ENCODE results near the gene VAV2. TPM values are rescaled to one million over a fixed set of nuclear protein-coding genes. Genes with fewer than 3 reads are reported as not detected.

The VAV2 gene
- total RNA-seq, 1 donor from 2014 or later = 8.3 TPM

GRCh38 chr9:133788819-133789717, 203.1 kb downstream of the VAV2 start:
- H3K36me3 ChIP-seq = peaks cover 0 to 3% of the 10 kb centered on the region in 2 donors
- TF ChIP-seq POLR2A (IDR thresholded peaks at IDR 0.05) (no peak), POLR2AphosphoS5 (IDR thresholded peaks at IDR 0.05; ENCODE audit: insufficient read depth in 1 of 2, low read depth in 1 of 2) (peak; percentile 28 to 46)
- TF ChIP-seq, protein P1, sequence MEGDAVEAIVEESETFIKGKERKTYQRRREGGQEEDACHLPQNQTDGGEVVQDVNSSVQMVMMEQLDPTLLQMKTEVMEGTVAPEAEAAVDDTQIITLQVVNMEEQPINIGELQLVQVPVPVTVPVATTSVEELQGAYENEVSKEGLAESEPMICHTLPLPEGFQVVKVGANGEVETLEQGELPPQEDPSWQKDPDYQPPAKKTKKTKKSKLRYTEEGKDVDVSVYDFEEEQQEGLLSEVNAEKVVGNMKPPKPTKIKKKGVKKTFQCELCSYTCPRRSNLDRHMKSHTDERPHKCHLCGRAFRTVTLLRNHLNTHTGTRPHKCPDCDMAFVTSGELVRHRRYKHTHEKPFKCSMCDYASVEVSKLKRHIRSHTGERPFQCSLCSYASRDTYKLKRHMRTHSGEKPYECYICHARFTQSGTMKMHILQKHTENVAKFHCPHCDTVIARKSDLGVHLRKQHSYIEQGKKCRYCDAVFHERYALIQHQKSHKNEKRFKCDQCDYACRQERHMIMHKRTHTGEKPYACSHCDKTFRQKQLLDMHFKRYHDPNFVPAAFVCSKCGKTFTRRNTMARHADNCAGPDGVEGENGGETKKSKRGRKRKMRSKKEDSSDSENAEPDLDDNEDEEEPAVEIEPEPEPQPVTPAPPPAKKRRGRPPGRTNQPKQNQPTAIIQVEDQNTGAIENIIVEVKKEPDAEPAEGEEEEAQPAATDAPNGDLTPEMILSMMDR (IDR thresholded peaks at IDR 0.05) = no peak
- peak overlapping the region; percentile 24 for H3K27ac ChIP-seq
- peaks cover 9% of the 10 kb centered on the region for H3K4me1 ChIP-seq
- DNase-seq (ENCODE audit: extremely low spot score in 2 of 2) = no peak
- H3K27me3 ChIP-seq = no peaks in the 10 kb centered on the region
- no peak overlapping the region for H3K4me3 ChIP-seq
- H3K9me3 ChIP-seq = no peaks in the 10 kb centered on the region
- intact Hi-C loops (cut with DNase I) = no loop called here

DNA sequence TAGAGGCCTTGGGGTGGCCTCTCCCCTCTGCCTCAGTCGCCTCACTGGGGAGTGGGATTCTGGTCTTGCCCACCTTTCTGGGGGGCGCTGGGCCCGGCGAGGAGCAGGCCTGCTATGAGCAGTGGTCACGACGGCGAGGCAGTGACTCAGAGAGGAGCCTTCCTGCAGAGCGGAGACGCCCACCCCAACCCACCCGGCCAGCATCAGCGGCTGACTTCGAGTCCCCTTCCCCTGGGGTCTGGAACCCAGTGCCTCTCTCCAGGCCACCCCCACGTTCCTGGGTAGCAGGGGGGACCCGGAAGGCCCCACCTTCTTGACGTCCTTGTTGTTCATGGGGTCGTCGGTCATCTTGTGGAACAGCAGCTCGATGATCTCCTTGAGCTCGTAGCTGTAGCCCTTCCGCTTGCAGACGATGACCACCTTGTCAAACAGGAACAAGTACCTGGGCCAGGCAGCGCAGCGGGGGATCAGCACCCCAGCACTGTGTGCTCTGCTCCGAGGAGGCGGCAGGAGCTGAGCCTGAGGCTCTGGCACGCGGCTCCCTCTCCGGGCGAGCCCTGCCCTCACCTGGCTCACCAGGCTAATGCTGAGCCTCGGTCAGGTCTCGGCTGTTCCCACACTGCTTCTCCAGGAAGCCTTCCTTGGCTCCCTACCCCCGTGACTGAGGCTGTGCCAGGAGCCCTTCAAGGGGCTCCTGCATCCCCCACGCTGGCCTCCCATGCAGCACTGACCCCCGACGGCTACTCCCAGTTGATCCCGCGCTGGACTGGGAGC, 203.9 kb downstream of the VAV2 start:
- H3K27ac ChIP-seq = no peak overlapping the region
- H3K4me3 ChIP-seq = no peak overlapping the region
- H3K36me3 ChIP-seq = peaks cover 0 to 3% of the 10 kb centered on the region in 2 donors
- intact Hi-C loops (cut with DNase I) = no loop called here
- H3K4me1 ChIP-seq = peaks cover 6% of the 10 kb centered on the region
- no peaks in the 10 kb centered on the region for H3K9me3 ChIP-seq
- DNase-seq (ENCODE audit: extremely low spot score in 2 of 2) = no peak
- TF ChIP-seq POLR2A (IDR thresholded peaks at IDR 0.05) (no peak), POLR2AphosphoS5 (IDR thresholded peaks at IDR 0.05; ENCODE audit: insufficient read depth in 1 of 2, low read depth in 1 of 2) (no peak)
- TF ChIP-seq, protein P1 (IDR thresholded peaks at IDR 0.05) = no peak
- no peaks in the 10 kb centered on the region for H3K27me3 ChIP-seq

- no peak overlapping the region for H3K27ac ChIP-seq
- no peak overlapping the region for H3K4me3 ChIP-seq
- H3K9me3 ChIP-seq = no peaks in the 10 kb centered on the region
- intact Hi-C loops (cut with DNase I) = no loop called here
- H3K4me1 ChIP-seq = peaks cover under 1% of the 10 kb centered on the region
- TF ChIP-seq POLR2A (IDR thresholded peaks at IDR 0.05) (no peak), POLR2AphosphoS5 (IDR thresholded peaks at IDR 0.05; ENCODE audit: insufficient read depth in 1 of 2, low read depth in 1 of 2) (no peak)
- TF ChIP-seq, protein P1 (IDR thresholded peaks at IDR 0.05) = no peak
- DNase-seq (ENCODE audit: extremely low spot score in 2 of 2) = no peak
- H3K27me3 ChIP-seq = no peaks in the 10 kb centered on the region
- H3K36me3 ChIP-seq = peaks cover 0 to 3% of the 10 kb centered on the region in 2 donors
These were observed 204.4 kb downstream of the VAV2 start for GRCh38 chr9:133787754-133788025.

DNA sequence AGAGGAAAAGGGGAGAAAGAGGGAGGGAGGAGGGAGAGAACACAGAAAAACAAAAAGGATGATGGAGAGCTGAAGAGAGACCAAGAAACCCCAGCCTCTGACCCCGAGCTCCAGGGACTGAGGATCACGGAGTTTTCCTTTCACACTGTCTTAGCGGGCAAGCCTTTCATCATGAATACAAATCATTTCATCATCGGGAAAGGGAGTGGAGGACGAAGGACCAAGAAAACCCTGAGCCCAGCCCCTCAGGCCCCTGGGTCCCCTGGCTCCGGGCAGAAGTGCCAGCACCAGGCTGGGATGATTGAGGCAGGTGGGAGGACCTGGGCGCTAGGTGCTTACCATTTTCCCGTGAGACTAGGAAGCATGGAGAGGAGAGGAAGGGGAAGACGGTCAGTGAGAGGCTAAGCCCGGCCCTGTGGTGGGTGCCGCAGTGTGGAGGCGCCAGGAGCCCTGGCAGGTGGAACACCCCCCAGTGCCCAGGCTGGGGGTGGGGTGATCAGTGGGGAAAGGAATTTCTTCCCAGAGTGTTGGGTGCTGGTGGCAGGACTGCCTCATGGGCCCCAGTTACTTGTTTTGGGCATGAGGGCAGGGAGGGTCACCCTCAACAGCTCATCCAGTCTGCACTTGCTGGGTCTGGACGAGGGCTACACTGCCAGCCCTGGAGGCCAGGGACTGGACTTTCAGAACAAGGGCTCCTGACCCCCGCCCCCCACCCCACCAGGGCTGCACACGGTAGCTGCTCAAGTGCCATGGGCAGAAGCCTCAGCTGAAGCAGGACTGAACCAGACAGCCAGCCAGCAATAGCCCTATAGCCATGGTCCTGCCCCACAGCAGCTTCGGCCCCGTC, 205.0 kb downstream of the VAV2 start:
- Histone ChIP-seq H3K4me3 (no peak overlapping the region), H3K36me3 (peaks cover 0 to 3% of the 10 kb centered on the region in 2 donors), H3K27ac (no peak overlapping the region), H3K4me1 (no peaks in the 10 kb centered on the region), H3K27me3 (no peaks in the 10 kb centered on the region), H3K9me3 (no peaks in the 10 kb centered on the region)
- no peak for DNase-seq (ENCODE audit: extremely low spot score in 2 of 2)
- intact Hi-C loops (cut with DNase I) = no loop called here
- no peak for TF ChIP-seq POLR2A (IDR thresholded peaks at IDR 0.05)
- TF ChIP-seq POLR2AphosphoS5 (IDR thresholded peaks at IDR 0.05; ENCODE audit: insufficient read depth in 1 of 2, low read depth in 1 of 2) = no peak

DNA sequence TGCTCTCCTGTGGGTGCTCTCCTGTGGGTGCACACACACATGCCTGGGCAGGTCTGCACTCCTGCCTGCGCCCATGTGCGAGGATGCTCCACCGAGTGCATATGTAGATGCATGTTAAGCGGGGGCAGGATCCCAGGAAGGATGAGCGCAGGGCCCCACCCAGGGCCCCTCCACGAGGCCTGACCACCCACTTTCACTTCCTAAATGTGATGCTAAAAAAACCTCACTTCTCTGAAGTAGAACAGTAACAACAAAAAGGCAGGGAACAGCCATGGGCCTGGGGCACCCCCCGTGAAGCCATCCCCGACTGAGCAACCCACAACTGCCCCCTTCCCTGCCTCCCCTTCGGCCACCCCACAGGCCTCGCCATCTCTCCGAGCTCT, 205.8 kb downstream of the VAV2 start:
- H3K27ac ChIP-seq = no peak overlapping the region
- TF ChIP-seq POLR2A (IDR thresholded peaks at IDR 0.05) (no peak), POLR2AphosphoS5 (IDR thresholded peaks at IDR 0.05; ENCODE audit: insufficient read depth in 1 of 2, low read depth in 1 of 2) (no peak)
- TF ChIP-seq, protein P1 (IDR thresholded peaks at IDR 0.05) = no peak
- H3K27me3 ChIP-seq = no peaks in the 10 kb centered on the region
- intact Hi-C loops (cut with DNase I) = no loop called here
- H3K36me3 ChIP-seq = peaks cover 0 to 3% of the 10 kb centered on the region in 2 donors
- no peak overlapping the region for H3K4me3 ChIP-seq
- no peak for DNase-seq (ENCODE audit: extremely low spot score in 2 of 2)
- H3K9me3 ChIP-seq = no peaks in the 10 kb centered on the region
- H3K4me1 ChIP-seq = no peaks in the 10 kb centered on the region
